GM20431 (cell line): ENCODE results near the gene GAS2L2.

Experiments
- in situ Hi-C: fragments of 300-500 bp; cut with MseI, MboI; formaldehyde crosslinking; loops from one replicate; pipeline ENCODE4 v1.15.0; 2020; ENCODE audit warnings: low sequenced_read_pairs; ENCODE audit not compliant: unreplicated experiment

GAS2L2 gene

DNA sequence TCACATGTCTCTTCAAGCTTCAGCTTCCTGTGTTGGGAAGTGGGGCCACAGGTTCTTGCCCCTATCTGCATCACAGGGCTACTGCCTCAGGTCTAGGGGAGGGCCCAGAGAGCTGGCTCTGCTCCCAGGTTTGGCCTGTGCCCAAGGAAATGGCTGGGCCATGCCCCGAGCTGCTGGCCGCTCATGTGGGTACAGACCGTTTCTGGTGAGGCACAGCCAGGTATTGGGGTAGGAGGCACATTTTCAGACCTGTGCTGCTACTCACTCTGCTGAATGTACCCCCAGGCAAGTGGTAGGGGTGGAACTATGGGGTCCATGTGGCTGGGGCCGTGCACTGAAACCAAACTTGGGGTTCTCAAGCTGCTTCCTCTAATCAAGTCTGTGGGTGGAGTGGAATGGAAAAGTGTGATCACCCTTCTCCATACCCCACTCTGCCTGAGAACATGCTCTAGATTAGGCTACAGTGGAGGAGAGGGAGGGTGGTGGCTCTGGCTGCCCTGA lies 4.6 kb downstream of the GAS2L2 start:
- in situ Hi-C loops: loop anchor here (25.0 kb wide), 2 partner anchors 436 to 586 kb away; no protein-coding TSS in a partner anchor

GRCh38 chr17:35747540-35748017 lies 5.5 kb downstream of the GAS2L2 start:
- in situ Hi-C loops: loop anchor here (25.0 kb wide), 2 partner anchors 435 to 585 kb away; no protein-coding TSS in a partner anchor

GRCh38 chr17:35745749-35746320 lies 7.2 kb downstream of the GAS2L2 start:
- in situ Hi-C loops: loop anchor here (25.0 kb wide), 2 partner anchors 434 to 584 kb away; no protein-coding TSS in a partner anchor

GRCh38 chr17:35745246-35745645 lies 7.8 kb downstream of the GAS2L2 start:
- in situ Hi-C loops: loop anchor here (25.0 kb wide), 2 partner anchors 433 to 583 kb away; no protein-coding TSS in a partner anchor

- in situ Hi-C loops: loop anchor here (25.0 kb wide), 2 partner anchors 433 to 583 kb away; no protein-coding TSS in a partner anchor
These were observed 8.2 kb downstream of the GAS2L2 start for GRCh38 chr17:35744830-35745229.

GRCh38 chr17:35743626-35744328 lies 9.3 kb downstream of the GAS2L2 start:
- in situ Hi-C loops: loop anchor here (25.0 kb wide), 2 partner anchors 431 to 581 kb away; no protein-coding TSS in a partner anchor

DNA sequence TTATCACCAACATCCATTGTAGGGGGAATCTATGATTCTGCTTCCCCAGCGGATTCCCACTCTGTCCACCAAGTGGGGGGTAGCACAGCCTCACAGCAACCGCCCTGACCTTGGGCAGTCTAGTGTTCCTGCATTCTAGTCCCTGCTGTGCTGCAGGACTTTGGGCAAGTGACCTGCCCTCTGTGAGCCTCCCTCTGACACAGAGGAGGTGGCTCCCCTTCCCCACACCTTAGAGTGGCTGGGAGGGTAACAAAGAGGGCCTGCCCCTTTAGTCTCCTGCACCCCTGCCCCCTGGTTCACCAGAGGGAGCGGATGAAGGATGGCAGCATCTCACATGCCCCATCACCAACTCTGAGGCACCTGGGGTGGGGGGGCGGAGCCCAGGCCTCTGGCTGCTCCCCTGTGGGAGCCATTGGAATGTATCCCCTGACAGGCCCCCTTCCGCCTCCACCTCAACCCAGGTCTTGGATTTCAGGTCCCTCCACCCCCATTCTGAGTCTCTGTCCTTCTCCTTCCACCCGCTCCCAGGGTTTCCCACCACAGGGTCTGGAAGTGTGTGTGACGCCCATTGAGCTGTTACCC lies 10.1 kb downstream of the GAS2L2 start:
- in situ Hi-C loops: loop anchor here (25.0 kb wide), 2 partner anchors 431 to 581 kb away; no protein-coding TSS in a partner anchor

GRCh38 chr17:35742496-35742895 lies 10.5 kb downstream of the GAS2L2 start:
- in situ Hi-C loops: loop anchor here (25.0 kb wide), 2 partner anchors 430 to 580 kb away; no protein-coding TSS in a partner anchor

- in situ Hi-C loops: loop anchor here (25.0 kb wide), 2 partner anchors 429 to 579 kb away; no protein-coding TSS in a partner anchor
These were observed 11.8 kb downstream of the GAS2L2 start for GRCh38 chr17:35740997-35741931.

- in situ Hi-C loops: loop anchor here (25.0 kb wide), 2 partner anchors 428 to 578 kb away; no protein-coding TSS in a partner anchor
These were observed 12.8 kb downstream of the GAS2L2 start for GRCh38 chr17:35740216-35740615.

GRCh38 chr17:35738519-35739133 lies 14.4 kb downstream of the GAS2L2 start:
- in situ Hi-C loops: loop anchor here (25.0 kb wide), 2 partner anchors 426 to 576 kb away; no protein-coding TSS in a partner anchor

GRCh38 chr17:35736236-35736635 lies 16.8 kb downstream of the GAS2L2 start:
- in situ Hi-C loops: loop anchor here (25.0 kb wide), 2 partner anchors 424 to 574 kb away; no protein-coding TSS in a partner anchor

DNA sequence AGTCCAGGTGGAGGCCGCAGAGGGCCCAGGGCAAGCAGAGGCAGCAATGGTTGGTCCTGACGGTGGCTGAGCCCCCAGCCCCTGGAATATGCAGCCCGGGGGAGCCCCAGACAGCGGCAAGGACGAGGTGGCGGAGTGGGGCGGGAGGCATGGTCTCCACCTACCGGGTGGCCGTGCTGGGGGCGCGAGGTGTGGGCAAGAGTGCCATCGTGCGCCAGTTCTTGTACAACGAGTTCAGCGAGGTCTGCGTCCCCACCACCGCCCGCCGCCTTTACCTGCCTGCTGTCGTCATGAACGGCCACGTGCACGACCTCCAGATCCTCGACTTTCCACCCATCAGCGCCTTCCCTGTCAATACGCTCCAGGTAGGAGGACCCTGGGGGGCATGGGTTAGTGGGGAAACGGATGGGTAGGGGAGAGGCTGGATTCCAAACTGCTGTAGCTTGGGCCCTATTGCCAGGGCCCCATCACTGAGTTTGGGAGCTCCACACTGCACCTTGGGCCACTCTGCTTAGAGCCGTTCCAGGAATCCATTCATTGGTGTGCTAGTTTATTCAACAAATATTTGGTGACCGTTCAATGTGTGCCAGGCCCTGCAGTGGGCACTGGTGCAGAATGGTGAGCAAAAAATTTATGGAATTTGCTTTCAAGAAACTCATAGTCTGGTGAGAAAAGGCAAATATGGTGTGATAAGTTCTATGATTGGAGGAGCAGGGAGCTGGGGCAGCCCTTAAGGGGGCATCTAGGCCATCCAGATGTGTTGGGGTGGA lies 17.8 kb downstream of the GAS2L2 start:
- in situ Hi-C loops: loop anchor here (25.0 kb wide), 2 partner anchors 423 to 573 kb away; no protein-coding TSS in a partner anchor

GRCh38 chr17:35734396-35734795 lies 18.6 kb downstream of the GAS2L2 start:
- in situ Hi-C loops: loop anchor here (25.0 kb wide), 2 partner anchors 422 to 572 kb away; no protein-coding TSS in a partner anchor

GRCh38 chr17:35733366-35733765 lies 19.7 kb downstream of the GAS2L2 start:
- in situ Hi-C loops: loop anchor here (25.0 kb wide), 2 partner anchors 421 to 571 kb away; no protein-coding TSS in a partner anchor

GRCh38 chr17:35732806-35733136 lies 20.3 kb downstream of the GAS2L2 start:
- in situ Hi-C loops: loop anchor here (25.0 kb wide), 2 partner anchors 420 to 570 kb away; no protein-coding TSS in a partner anchor

DNA sequence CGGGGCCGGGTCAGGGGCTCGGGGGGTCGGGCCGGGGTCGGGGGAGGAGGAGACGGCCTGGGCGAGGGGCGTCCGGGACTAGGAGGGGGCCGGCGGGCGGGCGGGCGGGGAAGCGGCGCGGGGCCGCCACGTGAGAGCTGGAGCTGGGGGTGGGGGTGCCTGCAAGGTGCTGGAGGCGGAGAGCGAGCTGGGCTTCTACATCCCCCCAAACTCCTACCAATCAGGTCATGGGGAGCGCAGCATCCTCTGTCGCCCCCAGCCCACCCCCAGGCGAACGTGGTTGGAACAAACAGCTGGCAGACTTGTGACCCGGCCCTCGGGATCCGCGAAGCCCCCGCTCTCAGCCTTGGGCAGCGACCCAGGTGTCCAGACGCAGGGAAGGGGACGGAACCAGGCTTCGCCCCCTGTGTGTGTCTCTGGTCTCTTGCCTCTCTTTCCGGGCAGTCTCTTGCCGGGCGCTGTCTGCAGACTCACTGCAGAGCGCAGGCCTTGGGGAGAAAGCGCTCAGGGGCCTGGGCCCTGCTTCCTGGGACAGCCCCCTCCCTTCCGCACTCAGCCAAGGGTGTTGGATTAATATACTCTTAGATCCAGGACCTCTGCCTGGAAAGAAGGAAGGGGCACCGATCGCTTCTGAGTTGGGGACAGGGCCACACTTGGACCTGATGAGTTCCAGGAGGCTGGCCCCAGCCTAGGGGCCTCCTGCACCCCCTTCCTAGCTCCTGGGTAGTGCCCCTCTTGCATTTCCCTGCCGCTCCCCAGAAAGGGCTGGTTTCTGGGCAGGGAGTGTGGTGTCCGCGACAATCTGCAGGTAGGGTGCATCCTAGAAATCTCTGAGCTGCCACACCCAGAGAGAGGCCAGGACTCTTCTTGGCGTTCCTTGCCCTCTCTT lies 20.9 kb downstream of the GAS2L2 start:
- in situ Hi-C loops: loop anchor here (25.0 kb wide), 2 partner anchors 420 to 570 kb away; no protein-coding TSS in a partner anchor
